Small intestine (tissue), 7 donors: ENCODE measurements around the gene PPP6R2. TPM values are rescaled to one million over a fixed set of nuclear protein-coding genes. Genes with fewer than 3 reads are reported as not detected.

Experiments used
- DNase-seq, 2 donors: peaks; one replicate each; pipeline versions ENCODE4 v3.0.0 to v3.0.0-alpha.2; 2013
- FAIRE-seq: peaks from 2 replicates; lab custom pipeline; 2012; peaks lifted over from hg19 to GRCh38; lab: Jason Lieb, UNC
- H3K27ac ChIP-seq, 3 donors: one replicate each; pipeline ENCODE4 v1.5.1; 2013; ENCODE audit warnings: low read length in 2 of 3, mild to moderate bottlenecking in 2 of 3, control low read depth in 1 of 3, inconsistent platforms in 1 of 3, low read depth in 1 of 3, moderate library complexity in 1 of 3
- H3K27me3 ChIP-seq, 3 donors: one replicate each; pipeline ENCODE4 v1.6.1; 2013; ENCODE audit warnings: low read length in 3 of 3, inconsistent platforms in 1 of 3; ENCODE audit not compliant: control insufficient read depth in 3 of 3, insufficient read depth in 3 of 3
- H3K36me3 ChIP-seq, 3 donors: one replicate each; pipeline ENCODE4 v1.6.1; 2013; ENCODE audit warnings: low read length in 3 of 3, inconsistent platforms in 1 of 3, low read depth in 1 of 3, mild to moderate bottlenecking in 1 of 3, moderate library complexity in 1 of 3; ENCODE audit not compliant: control insufficient read depth in 3 of 3, insufficient read depth in 2 of 3
- H3K4me1 ChIP-seq, 3 donors: one replicate each; pipeline ENCODE4 v1.6.1; 2013; ENCODE audit warnings: low read length in 2 of 3, inconsistent platforms in 1 of 3, low read depth in 1 of 3, mild to moderate bottlenecking in 1 of 3, moderate library complexity in 1 of 3; ENCODE audit not compliant: control insufficient read depth in 3 of 3, insufficient read depth in 2 of 3
- H3K4me3 ChIP-seq, 3 donors: one replicate each; pipeline ENCODE4 v1.5.1; 2013; ENCODE audit warnings: low read length in 3 of 3, control low read depth in 1 of 3, inconsistent platforms in 1 of 3, low read depth in 1 of 3, mild to moderate bottlenecking in 1 of 3, moderate library complexity in 1 of 3
- H3K9me3 ChIP-seq, 2 donors: one replicate each; pipeline ENCODE4 v1.6.1; 2013; ENCODE audit warnings: low read depth in 1 of 2, low read length in 1 of 2; ENCODE audit not compliant: control insufficient read depth in 2 of 2, insufficient read depth in 1 of 2
- WGBS, 3 donors: extraction: QIAGEN DNeasy Blood & Tissue Kit; methylation state at CpG; one replicate each; pipeline ENCODE4 v1.1.7; 2013; 5-methylcytosine and 5-hydroxymethylcytosine counted together
- polyA plus RNA-seq, 4 donors: library from polyadenylated mRNA; stranded (reverse) in 3 of 4; unstranded in 1 of 4; fragments of 200-250 nt in 3 of 4; fragments of 120-200 nt in 1 of 4; gene quantifications; one replicate each; pipeline versions ENCODE4 v1.2.1 to v1.2.3, GENCODE V29; 2013
- donor health status: healthy with polysubstance abuse.
- donor health status: control.
- donor health status: control.
- donor health status: Bipolar disorder and iron deficiency.
- donor health status: healthy.

PPP6R2 gene
- polyA plus RNA-seq, 4 donors: 28.6 to 41.2 (median 38.8) TPM

DNA sequence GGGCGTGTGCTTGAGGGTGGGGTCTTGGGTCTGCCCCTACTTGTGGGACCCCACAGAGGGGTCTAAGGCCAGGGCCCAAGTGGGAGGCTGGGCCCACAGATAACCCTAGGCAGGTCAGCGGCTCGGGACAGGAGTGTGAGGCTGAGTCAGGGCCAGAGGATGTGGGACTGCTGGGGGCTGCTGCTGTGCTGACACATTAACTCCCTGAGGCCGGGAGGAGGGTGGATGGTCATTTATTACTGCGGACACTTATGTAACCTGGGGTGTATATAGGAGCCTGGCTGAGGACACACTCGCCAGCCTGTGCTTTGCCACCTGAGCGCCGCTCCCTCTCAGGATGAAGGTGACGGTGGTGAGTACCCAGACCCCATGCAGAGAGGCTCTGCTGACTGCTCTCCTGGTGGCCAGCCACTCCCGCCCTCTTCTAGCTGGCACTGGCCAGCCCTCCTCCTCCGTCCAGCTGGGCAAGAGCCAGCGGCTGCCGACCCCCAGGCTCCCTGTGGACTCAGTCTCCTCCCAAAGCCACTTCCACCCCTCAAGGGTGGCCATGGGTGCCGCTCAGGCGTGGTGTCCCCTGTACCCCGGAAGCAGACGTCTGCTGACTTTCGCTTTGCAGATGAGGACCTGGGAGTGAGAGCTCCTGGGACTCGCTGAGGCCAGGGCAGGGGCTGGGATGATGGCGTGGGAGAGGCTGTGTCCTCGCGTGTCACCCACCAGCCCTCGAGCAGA is 143.6 kb downstream of the PPP6R2 start, which contains the start of gene MIOX:
TSS of gene MIOX (plus strand) at position 299 of the 729 bp plus-strand sequence. CDS start at position 338, 39 bp downstream.
- DNase-seq (no peak), FAIRE-seq (no peak)
- Histone ChIP-seq H3K27me3 (peaks cover 0 to 7% (median 2%) of the 10 kb centered on the region in 3 donors), H3K4me3 (no peak within 1 kb of the TSS), H3K4me1 (peaks cover 0 to 32% (median 3%) of the 10 kb centered on the region in 3 donors), H3K9me3 (no peaks in the 10 kb centered on the region), H3K36me3 (peaks cover 0 to 20% (median 0%) of the 10 kb centered on the region in 3 donors), H3K27ac (peak within 1 kb of the TSS in 1 of 3 donors; percentile 61)
- 71 to 74% (median 74%) methylated on average over 20 to 23 of the region's 23 CpGs for WGBS, 3 donors

DNA sequence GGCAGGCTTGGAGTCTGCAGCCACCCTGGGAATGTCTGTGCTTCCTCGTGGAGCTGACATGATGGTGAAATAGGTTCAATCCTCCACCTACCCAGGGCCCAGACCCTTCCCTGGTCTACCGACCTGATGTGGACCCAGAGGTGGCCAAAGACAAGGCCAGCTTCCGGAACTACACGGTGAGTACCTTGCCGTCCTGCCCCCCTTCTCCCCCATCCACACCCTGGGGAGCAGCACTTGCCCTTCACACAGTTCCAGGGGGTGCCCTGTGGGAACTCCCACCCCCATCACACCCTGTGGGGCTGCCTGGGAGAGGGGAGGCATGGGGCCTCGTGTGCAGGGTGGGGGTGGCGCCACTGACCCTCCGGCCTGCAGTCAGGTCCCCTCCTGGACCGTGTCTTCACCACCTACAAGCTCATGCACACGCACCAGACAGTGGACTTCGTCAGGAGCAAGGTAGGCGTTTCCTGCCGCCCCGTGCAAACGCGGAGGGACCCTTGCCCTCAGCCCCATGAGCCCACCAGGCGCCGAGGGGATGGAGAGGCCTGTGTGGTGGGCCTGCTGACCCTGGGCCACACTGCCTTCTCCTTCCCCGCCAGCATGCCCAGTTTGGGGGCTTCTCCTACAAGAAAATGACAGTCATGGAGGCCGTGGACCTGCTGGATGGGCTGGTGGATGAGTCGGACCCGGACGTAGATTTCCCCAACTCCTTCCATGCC is 144.3 kb downstream of the PPP6R2 start:
- no peak overlapping the region for H3K4me3 ChIP-seq
- DNase-seq (no peak), FAIRE-seq (no peak)
- no peak overlapping the region for H3K27ac ChIP-seq
- H3K27me3 ChIP-seq: peaks cover 0 to 2% (median 0%) of the 10 kb centered on the region in 3 donors
- peaks cover 0 to 15% (median 0%) of the 10 kb centered on the region in 3 donors for H3K36me3 ChIP-seq
- H3K4me1 ChIP-seq: peaks cover 0 to 26% (median 3%) of the 10 kb centered on the region in 3 donors
- 80 to 83% (median 81%) methylated on average over 23 of the region's 23 CpGs for WGBS, 3 donors
- H3K9me3 ChIP-seq: no peaks in the 10 kb centered on the region

DNA sequence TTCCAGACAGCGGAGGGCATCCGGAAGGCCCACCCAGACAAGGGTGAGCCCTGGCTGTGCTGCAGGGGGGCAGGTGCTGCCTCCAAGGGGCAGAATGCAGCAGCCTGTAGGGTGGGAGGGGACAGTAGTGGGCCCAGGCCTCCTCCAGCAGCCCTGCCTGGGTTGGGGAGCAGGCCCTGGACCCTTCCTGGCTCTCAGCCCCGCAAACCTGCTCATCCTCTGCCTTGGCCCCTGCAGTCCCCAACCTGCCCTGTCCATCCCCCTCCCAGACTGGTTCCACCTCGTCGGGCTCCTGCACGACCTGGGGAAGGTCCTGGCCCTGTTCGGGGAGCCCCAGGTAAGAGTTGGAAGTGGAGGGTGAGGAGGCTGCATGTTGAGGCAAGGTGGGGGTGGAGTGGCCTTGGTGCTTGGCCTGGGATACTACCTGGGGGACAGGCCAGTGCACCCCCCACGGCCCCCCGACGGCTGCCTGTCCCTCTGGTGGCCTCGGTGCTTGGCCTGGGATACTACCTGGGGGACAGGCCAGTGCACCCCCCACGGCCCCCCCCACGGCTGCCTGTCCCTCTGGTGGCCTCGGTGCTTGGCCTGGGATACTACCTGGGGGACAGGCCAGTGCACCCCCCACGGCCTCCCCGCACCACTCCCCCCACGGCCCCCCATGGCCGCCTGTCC is 145.0 kb downstream of the PPP6R2 start:
- no peaks in the 10 kb centered on the region for H3K27me3 ChIP-seq
- WGBS, 3 donors: 81 to 88% (median 86%) methylated on average over 11 to 18 of the region's 18 CpGs
- no peak for FAIRE-seq

DNA sequence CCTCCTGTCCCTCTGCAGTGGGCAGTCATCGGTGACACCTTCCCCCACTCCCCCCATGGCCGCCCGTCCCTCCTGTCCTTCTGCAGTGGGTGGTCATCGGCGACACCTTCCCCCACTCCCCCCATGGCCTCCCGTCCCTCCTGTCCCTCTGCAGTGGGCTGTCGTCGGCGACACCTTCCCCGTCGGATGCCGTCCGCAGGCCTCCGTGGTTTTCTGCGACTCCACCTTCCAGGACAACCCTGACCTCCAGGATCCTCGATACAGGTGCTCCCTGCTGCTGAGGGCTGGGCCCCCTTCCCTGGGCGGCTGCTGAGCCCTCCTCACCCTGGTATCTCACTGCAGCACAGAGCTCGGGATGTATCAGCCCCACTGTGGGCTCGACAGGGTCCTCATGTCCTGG is 145.8 kb downstream of the PPP6R2 start:
- Histone ChIP-seq H3K27me3 (no peaks in the 10 kb centered on the region), H3K9me3 (no peaks in the 10 kb centered on the region), H3K36me3 (peaks cover 0 to under 1% (median 0%) of the 10 kb centered on the region in 3 donors), H3K4me3 (no peak overlapping the region), H3K4me1 (peaks cover 0 to 14% (median 2%) of the 10 kb centered on the region in 3 donors), H3K27ac (no peak overlapping the region)
- DNase-seq (no peak), FAIRE-seq (no peak)
- 80 to 92% (median 90%) methylated on average over 19 of the region's 19 CpGs for WGBS, 3 donors

More for the DNA sequence above, 145.0 kb downstream of the PPP6R2 start:
- Histone ChIP-seq H3K27ac (no peak overlapping the region), H3K4me3 (no peak overlapping the region), H3K9me3 (no peaks in the 10 kb centered on the region), H3K4me1 (peaks cover 0 to 21% (median 3%) of the 10 kb centered on the region in 3 donors), H3K36me3 (peaks cover 0 to 8% (median 0%) of the 10 kb centered on the region in 3 donors)
- no peak for DNase-seq

DNA sequence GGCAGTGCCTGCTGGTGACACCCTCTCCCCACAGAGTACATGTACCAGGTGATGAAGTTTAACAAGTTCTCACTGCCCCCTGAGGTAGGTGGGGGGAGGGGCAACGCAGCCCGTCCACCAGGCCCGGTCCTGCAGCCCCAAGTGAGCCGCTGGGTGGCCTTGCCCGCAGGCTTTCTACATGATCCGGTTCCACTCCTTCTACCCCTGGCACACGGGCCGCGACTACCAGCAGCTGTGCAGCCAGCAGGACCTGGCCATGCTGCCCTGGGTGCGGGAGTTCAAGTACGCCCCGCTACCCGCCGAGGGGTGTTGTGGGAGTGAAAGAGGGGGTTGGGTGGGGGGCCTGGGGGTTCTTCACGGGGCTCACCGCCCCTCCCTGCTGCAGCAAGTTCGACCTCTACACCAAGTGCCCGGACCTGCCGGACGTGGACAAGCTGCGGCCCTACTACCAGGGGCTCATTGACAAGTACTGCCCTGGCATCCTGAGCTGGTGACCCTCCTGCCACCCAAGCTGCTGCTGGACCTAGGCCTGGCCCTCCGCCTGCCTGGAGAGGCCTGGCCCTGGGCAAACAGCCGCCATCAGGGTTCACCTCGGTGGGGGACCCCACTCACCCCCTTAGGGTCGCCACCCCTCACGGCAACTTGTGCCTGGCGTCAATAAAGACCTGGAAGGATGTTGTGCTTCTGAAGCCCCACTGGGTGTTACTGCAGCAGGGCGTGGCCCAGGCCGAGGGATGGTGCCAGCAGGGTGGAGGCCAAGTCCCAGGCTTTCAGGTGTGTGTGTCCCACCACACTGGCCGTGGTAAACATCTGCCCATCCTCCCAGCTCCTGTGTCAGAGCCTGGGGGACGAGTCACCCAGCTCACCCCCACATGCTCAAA is 146.5 kb downstream of the PPP6R2 start:
- H3K4me3 ChIP-seq: no peak overlapping the region

DNA sequence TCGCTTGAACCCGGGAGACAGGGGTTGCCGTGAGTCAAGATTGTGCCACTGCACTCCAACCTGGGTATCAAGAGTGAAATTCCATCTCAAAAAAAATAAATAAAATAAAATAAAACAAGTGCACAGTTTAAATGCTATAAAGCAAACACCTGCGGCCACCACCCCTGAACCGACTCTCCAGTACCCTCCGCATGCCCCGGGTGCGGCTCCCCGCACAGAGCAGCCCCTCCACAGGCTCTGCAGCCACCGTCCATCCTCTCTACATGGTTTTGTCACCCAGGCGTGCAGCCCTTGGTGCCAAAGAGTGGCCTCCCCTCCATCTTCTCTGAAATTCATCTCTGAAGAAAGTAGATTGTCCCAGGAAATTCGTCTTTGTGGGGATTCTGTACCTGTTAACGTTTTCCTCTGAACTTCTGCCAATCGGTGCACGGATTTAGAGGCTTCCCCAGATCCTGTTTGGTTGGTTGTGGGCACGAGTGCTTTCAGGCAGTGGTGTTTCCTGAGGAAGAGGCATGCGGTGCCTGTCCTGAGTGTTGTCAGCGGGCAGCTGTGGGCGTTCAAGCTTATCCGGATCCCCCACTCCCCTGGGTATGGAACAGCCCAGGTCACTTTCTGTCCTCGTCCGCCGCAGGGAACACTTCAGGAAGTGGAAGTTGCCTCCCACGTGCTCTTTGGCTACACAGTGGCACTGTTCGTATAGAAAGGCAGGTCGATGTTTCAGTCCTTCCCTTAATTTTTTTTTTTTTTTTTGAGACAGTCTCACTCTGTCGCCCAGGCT is 147.6 kb downstream of the PPP6R2 start:
- no peaks in the 10 kb centered on the region for H3K9me3 ChIP-seq
- 65 to 70% (median 67%) methylated on average over 27 of the region's 27 CpGs for WGBS, 3 donors
- H3K36me3 ChIP-seq: no peaks in the 10 kb centered on the region
- H3K27me3 ChIP-seq: no peaks in the 10 kb centered on the region
- FAIRE-seq: no peak
- no peak overlapping the region for H3K4me3 ChIP-seq
- H3K27ac ChIP-seq: no peak overlapping the region
- no peak for DNase-seq
- H3K4me1 ChIP-seq: no peaks in the 10 kb centered on the region

More for the DNA sequence above, 146.5 kb downstream of the PPP6R2 start:
- DNase-seq: no peak
- no peak for FAIRE-seq
- H3K36me3 ChIP-seq: no peaks in the 10 kb centered on the region
- 77 to 84% (median 81%) methylated on average over 29 to 31 of the region's 31 CpGs for WGBS, 3 donors
- no peaks in the 10 kb centered on the region for H3K27me3 ChIP-seq
- no peak overlapping the region for H3K27ac ChIP-seq
- H3K4me1 ChIP-seq: peaks cover 0 to 8% (median 0%) of the 10 kb centered on the region in 3 donors
- no peaks in the 10 kb centered on the region for H3K9me3 ChIP-seq
